MM.1S (cell line): ENCODE measurements around the gene SEPTIN10.

Experiments
- DNase-seq: peaks from one replicate; pipeline ENCODE4 v3.0.0-alpha.2; 2015
- H2AFZ ChIP-seq: fragments of 300-600 bp; sonication (generic); 2 replicates; pipeline ENCODE4 v1.6.0; 2016; ENCODE audit warnings: antibody characterized with exemption, low read length
- H3F3A ChIP-seq: fragments of 300-600 bp; sonication (generic); 2 replicates; pipeline ENCODE4 v1.6.1; 2016; ENCODE audit warnings: mild to moderate bottlenecking, antibody characterized with exemption, low read length, moderate library complexity, mixed read lengths; ENCODE audit not compliant: insufficient read depth
- H3K27ac ChIP-seq: fragments of 300-600 bp; sonication (generic); 2 replicates; pipeline ENCODE4 v1.5.1; 2016; ENCODE audit warnings: mild to moderate bottlenecking, low read length
- H3K27me3 ChIP-seq: fragments of 300-600 bp; sonication (generic); replicated peaks from 2 replicates; pipeline ENCODE4 v1.6.0; 2016; ENCODE audit warnings: low read length; ENCODE audit not compliant: insufficient read depth
- H3K36me3 ChIP-seq: fragments of 300-600 bp; sonication (generic); replicated peaks from 2 replicates; pipeline ENCODE4 v1.6.1; 2016; ENCODE audit warnings: mild to moderate bottlenecking, low read length, mixed read lengths; ENCODE audit not compliant: insufficient read depth
- H3K4me1 ChIP-seq: fragments of 300-600 bp; sonication (generic); 2 replicates; pipeline ENCODE4 v1.6.1; 2016; ENCODE audit warnings: low read length, mixed read lengths
- H3K4me2 ChIP-seq: fragments of 300-600 bp; sonication (generic); 2 replicates; pipeline ENCODE4 v1.6.0; 2016; ENCODE audit warnings: low read depth, low read length
- H3K4me3 ChIP-seq: fragments of 300-600 bp; sonication (generic); 2 replicates; pipeline ENCODE4 v1.5.1; 2016; ENCODE audit warnings: low read length, mixed read lengths
- H3K79me2 ChIP-seq: fragments of 300-600 bp; sonication (generic); 2 replicates; pipeline ENCODE4 v1.6.1; 2016; ENCODE audit warnings: mixed run types, low read length, mixed read lengths
- H3K9ac ChIP-seq: fragments of 300-600 bp; sonication (generic); 2 replicates; pipeline ENCODE4 v1.6.1; 2016; ENCODE audit warnings: low read length, mixed read lengths
- H3K9me2 ChIP-seq: fragments of 300-600 bp; sonication (generic); replicated peaks from 2 replicates; pipeline ENCODE4 v1.6.1; 2016; ENCODE audit warnings: mild to moderate bottlenecking, low read length, mixed read lengths; ENCODE audit not compliant: insufficient read depth
- H3K9me3 ChIP-seq: fragments of 300-600 bp; sonication (generic); replicated peaks from 2 replicates; pipeline ENCODE4 v1.6.1; 2016; ENCODE audit warnings: mild to moderate bottlenecking, low read length, mixed read lengths; ENCODE audit not compliant: insufficient read depth
- H4K20me1 ChIP-seq: fragments of 300-600 bp; sonication (generic); 2 replicates; pipeline ENCODE4 v1.6.1; 2016; ENCODE audit warnings: mild to moderate bottlenecking, low read length, moderate library complexity, mixed read lengths; ENCODE audit not compliant: insufficient read depth
- EZH2 ChIP-seq: fragments of 300-600 bp; sonication (generic); optimal IDR thresholded peaks from 2 replicates; pipeline ENCODE3; 2017; ENCODE audit warnings: low read depth, mild to moderate bottlenecking, antibody characterized with exemption, low read length, mixed read lengths
- EZH2phosphoT487 ChIP-seq: fragments of 300-600 bp; sonication (generic); IDR thresholded peaks from 2 replicates; pipeline ENCODE4 v1.6.1; 2018; ENCODE audit warnings: antibody characterized with exemption, low read length
- TF ChIP-seq, protein P1 (sequence below): fragments of 300-600 bp; sonication (generic); IDR thresholded peaks from 2 replicates; pipeline ENCODE4 v1.5.1; 2016; ENCODE audit warnings: antibody characterized with exemption, low read length, mixed read lengths

Gene SEPTIN10

DNA sequence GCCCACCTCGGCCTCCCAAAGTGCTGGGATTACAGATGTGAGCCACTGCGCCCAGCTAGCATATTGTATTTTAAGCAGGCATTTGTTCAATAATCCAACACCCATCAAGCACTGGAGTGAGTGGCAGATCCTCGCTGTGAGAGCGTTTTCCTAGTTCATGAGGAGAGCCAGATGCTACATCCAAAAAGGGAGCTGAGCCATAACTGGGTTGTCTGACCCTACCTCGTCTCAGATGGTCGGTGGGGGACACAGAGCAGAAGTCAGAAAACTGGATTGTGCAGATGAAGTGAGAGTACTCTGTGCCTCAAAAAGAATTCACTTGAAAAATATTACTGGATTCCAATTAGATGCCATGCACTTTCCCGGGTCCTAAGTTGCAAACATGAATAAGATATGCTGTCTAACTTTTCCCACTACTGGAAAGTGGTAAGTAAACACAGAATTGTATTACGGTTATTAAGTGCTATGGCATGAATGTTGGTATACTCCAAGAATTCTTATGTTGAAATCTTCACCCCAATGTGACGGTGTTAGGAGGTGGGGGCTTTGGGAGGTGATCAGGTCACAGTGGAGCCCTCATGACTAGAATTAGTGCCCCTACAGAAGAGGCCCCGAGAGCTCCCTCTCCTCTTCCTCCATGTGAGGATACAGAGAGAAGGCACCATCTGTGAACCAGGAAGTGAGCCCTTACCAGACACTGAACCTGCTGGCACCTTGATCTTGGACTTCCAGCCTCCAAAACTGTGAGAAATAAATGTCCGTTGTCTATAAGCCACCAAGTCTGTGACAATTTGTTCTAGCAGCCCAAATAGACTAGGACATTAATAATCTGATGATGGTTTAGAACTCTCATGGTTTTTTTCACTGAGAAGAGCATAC, 21.9 kb upstream of the SEPTIN10 start:
- H4K20me1 ChIP-seq, result no peaks in the 10 kb centered on the region
- 0 out of 2 replicates have a peak overlapping the region, but pooled peaks have one; percentile 20 for H2AFZ ChIP-seq
- peak overlapping the region; percentile 87; the same call in 1 of the 2 replicates for H3K27ac ChIP-seq
- no peak overlapping the region for H3K4me3 ChIP-seq
- no peaks in the 10 kb centered on the region for H3K36me3 ChIP-seq
- H3K79me2 ChIP-seq, result no peaks in the 10 kb centered on the region
- no peak for DNase-seq
- TF ChIP-seq EZH2phosphoT487 (no peak), EZH2 (no peak)
- TF ChIP-seq, protein P1, sequence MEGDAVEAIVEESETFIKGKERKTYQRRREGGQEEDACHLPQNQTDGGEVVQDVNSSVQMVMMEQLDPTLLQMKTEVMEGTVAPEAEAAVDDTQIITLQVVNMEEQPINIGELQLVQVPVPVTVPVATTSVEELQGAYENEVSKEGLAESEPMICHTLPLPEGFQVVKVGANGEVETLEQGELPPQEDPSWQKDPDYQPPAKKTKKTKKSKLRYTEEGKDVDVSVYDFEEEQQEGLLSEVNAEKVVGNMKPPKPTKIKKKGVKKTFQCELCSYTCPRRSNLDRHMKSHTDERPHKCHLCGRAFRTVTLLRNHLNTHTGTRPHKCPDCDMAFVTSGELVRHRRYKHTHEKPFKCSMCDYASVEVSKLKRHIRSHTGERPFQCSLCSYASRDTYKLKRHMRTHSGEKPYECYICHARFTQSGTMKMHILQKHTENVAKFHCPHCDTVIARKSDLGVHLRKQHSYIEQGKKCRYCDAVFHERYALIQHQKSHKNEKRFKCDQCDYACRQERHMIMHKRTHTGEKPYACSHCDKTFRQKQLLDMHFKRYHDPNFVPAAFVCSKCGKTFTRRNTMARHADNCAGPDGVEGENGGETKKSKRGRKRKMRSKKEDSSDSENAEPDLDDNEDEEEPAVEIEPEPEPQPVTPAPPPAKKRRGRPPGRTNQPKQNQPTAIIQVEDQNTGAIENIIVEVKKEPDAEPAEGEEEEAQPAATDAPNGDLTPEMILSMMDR, result no peak
- H3K4me1 ChIP-seq, result peaks cover 27% of the 10 kb centered on the region
- no peak overlapping the region for H3K4me2 ChIP-seq
- no peaks in the 10 kb centered on the region for H3K27me3 ChIP-seq
- no peak overlapping the region for H3K9ac ChIP-seq
- H3K9me3 ChIP-seq, result no peaks in the 10 kb centered on the region
- H3F3A ChIP-seq, result peaks cover 25% of the 10 kb centered on the region
- no peaks in the 10 kb centered on the region for H3K9me2 ChIP-seq

DNA sequence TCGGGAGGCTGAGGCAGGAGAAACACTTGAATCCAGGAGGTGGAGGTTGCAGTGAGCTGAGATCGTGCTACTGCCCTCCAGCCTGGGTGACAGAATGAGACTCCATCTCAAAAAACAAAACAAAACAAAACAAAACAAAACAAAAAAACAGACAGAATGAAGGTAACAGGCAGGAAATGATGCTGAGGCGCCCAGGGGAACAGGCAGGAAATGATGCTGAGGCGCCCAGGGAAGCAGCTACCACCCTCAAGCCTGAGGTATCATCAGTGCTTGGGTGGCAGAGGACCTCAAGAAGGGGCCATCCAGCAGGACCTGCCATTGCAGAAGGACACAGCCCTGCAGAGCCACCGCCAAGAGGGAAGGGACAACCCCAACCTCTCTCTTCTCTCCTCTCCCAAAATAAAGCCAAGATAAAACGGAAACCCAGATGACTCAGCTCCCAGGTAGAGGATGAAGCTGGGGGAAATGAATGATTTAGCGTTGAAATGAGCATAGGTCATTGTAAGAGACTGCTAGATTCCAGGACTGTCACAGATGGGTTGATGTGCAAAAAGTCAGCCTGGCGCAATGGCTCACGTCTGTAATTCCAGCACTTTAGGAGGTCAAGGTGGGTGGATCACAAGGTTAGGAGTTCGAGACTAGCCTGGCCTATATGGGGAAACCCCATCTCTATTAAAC, 19.7 kb upstream of the SEPTIN10 start:
- Histone ChIP-seq H3K4me3 (no peak overlapping the region), H3K4me2 (no peak overlapping the region), H3K36me3 (no peaks in the 10 kb centered on the region), H3K4me1 (peaks cover 19% of the 10 kb centered on the region), H4K20me1 (no peaks in the 10 kb centered on the region), H3K9me3 (no peaks in the 10 kb centered on the region), H3K9ac (no peak overlapping the region), H2AFZ (no peak overlapping the region), H3K79me2 (no peaks in the 10 kb centered on the region), H3F3A (peaks cover 17% of the 10 kb centered on the region), H3K27me3 (no peaks in the 10 kb centered on the region), H3K27ac (no peak overlapping the region), H3K9me2 (no peaks in the 10 kb centered on the region)
- TF ChIP-seq, protein P1, result no peak
- TF ChIP-seq EZH2phosphoT487 (no peak), EZH2 (no peak)
- no peak for DNase-seq

DNA sequence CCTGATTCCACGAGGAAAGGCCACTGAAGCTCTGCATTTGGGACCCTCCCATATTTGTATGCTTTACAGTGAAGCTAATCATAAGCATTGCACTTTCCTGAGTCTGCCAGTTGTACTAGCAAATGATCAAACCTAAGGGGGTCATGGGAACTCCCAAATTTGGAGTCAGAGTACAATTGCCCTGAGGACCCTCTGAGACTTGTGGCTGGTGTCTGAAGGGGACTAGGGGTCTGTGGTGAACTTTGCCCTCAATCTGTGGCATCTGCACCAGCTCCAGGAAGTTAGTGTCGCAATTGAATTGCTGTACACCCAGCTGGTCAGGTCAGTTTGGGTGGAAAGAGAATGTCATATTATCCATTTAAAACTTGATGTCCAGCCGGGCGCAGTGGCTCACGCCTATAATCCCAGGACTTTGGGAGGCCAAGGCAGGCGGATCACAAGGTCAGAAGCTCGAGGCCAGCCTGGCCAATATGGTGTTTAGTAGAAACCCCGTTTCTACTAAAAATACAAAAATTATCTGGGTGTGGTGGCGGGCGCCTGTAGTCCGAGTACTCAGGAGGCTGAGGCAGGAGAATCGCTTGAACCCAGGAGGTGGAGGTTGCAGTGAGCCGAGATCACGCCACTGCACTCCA, 18.5 kb upstream of the SEPTIN10 start:
- Histone ChIP-seq H3K4me2 (no peak overlapping the region), H3K27ac (no peak overlapping the region), H4K20me1 (no peaks in the 10 kb centered on the region), H3K36me3 (no peaks in the 10 kb centered on the region), H3K27me3 (no peaks in the 10 kb centered on the region), H3F3A (peaks cover 9% of the 10 kb centered on the region), H3K4me1 (peaks cover 17% of the 10 kb centered on the region), H3K9ac (no peak overlapping the region), H3K79me2 (no peaks in the 10 kb centered on the region), H2AFZ (no peak overlapping the region), H3K9me3 (no peaks in the 10 kb centered on the region), H3K4me3 (no peak overlapping the region), H3K9me2 (no peaks in the 10 kb centered on the region)
- no peak for TF ChIP-seq EZH2phosphoT487
- no peak for TF ChIP-seq EZH2
- TF ChIP-seq, protein P1, result no peak
- no peak for DNase-seq
